Pancreas (tissue), 10 donors: ENCODE data around the gene TSPEAR. TPM values are rescaled to one million over a fixed set of nuclear protein-coding genes. Genes with fewer than 3 reads are reported as not detected.
A peak's percentile ranks its signal among the peaks of the same experiment; 100 is the strongest.
"Not testable (repeated sequence)": the region's sequence is repeated elsewhere in the genome, so short reads cannot be mapped to it uniquely, and the experiment has no call there.

Experiments
- ATAC-seq, 4 donors: fragments of 200-7000 bp; cut with Tn5 transposase; one replicate each; pipeline versions ENCODE4 v1.8.0 to v1.9.1; 2020; ENCODE audit warnings: mild to moderate bottlenecking in 4 of 4, moderate library complexity in 4 of 4
- DNase-seq, 6 donors: peaks; one replicate each; pipeline ENCODE4 v3.0.0-alpha.2; 2020
- FAIRE-seq: peaks from 2 replicates; lab custom pipeline; 2012; peaks lifted over from hg19 to GRCh38; lab: Jason Lieb, UNC
- H3K27ac ChIP-seq, 4 donors: fragments of 200-600 bp; sonication (generic); 1 replicate in 3 of 4; 2 replicates in 1 of 4; pipeline versions ENCODE4 v1.5.0 to v1.8.0; 2020
- H3K27me3 ChIP-seq, 4 donors: fragments of 200-600 bp; one replicate each; pipeline ENCODE4 v1.8.0; 2021
- H3K36me3 ChIP-seq, 3 donors: fragments of 200-600 bp; sonication (generic) in 1 of 3; one replicate each; pipeline versions ENCODE4 v1.5.0 to v1.8.0; 2020 to 2021
- H3K4me1 ChIP-seq, 3 donors: fragments of 200-600 bp; one replicate each; pipeline ENCODE4 v1.8.0; 2021
- H3K4me3 ChIP-seq, 4 donors: fragments of 200-600 bp; sonication (generic) in 2 of 4; one replicate each; pipeline versions ENCODE4 v1.5.0 to v1.8.0; 2020 to 2021
- H3K9me3 ChIP-seq, 4 donors: fragments of 200-600 bp; one replicate each; pipeline ENCODE4 v1.8.0; 2021
- WGBS, 2 donors: extraction: QIAGEN DNeasy Blood & Tissue Kit; methylation state at CpG; one replicate each; pipeline ENCODE4 v1.1.7; 2013; 5-methylcytosine and 5-hydroxymethylcytosine counted together
- intact Hi-C, 3 donors: fragments of 100-400 bp; cut with DNase I; formaldehyde crosslinking; loops; one replicate each; pipeline versions ENCODE4 v1.11.1 to v1.14.2; 2022
- polyA plus RNA-seq, 2 donors: library from polyadenylated mRNA; stranded (reverse); fragments of 200-250 nt; gene quantifications; one replicate each; pipeline ENCODE4 v1.2.3, GENCODE V29; 2013
- total RNA-seq, 6 donors: library from RNA; stranded (reverse); fragmentation: NEBNext Ultra II Directional in 4 of 6; extraction: Animal tissue kit (Norgen Biotek cat#: 25700) in 4 of 6; gene quantifications; one replicate each; pipeline versions ENCODE4 v1.2.1 to v1.2.4, GENCODE V29; 2021 to 2023
- TF ChIP-seq, protein P1 (sequence below), 4 donors: fragments of 200-600 bp; sonication (generic) in 3 of 4; IDR thresholded peaks; one replicate each; pipeline versions ENCODE4 v1.5.0 to v1.8.0; 2021; ENCODE audit warnings: antibody characterized with exemption in 4 of 4
- donor health status: healthy with polysubstance abuse.
- donor health status: DM: no; HTN: no; CAD: no; lungs with moderate emphysema.
- donor health status: DM: no; HTN: no; CAD: no.
- donor health status: control.
- donor health status: control.
- donor health status: Bipolar disorder and iron deficiency.
- donor health status: DM: yes; HTN: yes; CAD: no.
- donor health status: DM: no; HTN: no; CAD: no.
- donor health status: DM: no; HTN: no; CAD: no.
- donor health status: DM: yes; HTN: yes; CAD: no.

Gene TSPEAR
- total and polyA plus RNA-seq, 8 donors: 0.05 to 1.4 (median 0.25) TPM; not detected in 1

DNA sequence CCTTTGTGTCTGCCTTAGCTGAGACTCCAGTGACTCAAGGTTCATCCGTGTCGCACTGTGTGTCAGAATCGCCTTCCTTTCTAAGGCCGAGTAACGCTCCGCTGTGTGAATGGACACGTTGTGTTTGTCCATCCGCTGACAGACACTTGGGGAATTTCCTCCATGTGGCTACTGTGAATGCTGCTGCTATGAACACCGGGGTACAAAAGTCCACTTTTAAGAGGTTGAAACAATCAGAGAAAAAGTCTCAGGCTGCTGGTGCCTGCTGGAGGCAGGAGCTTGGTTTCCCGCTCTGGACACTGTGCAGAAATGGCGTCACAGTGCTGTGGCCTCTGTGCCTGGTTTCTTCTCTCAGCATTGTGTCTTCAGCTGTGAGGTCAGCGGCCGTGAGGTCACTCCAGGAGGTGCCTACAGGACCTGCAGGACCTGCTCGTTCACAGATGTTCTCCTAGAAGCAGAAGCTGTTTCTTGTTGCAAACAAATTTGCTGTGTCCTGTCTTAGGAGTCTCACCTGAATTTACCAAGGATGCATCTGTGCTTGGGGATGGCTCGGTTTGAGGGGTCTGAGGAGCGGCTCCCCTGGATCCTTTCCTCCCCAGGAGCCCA is 205.6 kb downstream of the TSPEAR start:
- WGBS, 2 donors: 51 to 61% methylated on average over 16 of the region's 16 CpGs
- DNase-seq: peak in 2 of 6 donors; percentile 20 to 25

DNA sequence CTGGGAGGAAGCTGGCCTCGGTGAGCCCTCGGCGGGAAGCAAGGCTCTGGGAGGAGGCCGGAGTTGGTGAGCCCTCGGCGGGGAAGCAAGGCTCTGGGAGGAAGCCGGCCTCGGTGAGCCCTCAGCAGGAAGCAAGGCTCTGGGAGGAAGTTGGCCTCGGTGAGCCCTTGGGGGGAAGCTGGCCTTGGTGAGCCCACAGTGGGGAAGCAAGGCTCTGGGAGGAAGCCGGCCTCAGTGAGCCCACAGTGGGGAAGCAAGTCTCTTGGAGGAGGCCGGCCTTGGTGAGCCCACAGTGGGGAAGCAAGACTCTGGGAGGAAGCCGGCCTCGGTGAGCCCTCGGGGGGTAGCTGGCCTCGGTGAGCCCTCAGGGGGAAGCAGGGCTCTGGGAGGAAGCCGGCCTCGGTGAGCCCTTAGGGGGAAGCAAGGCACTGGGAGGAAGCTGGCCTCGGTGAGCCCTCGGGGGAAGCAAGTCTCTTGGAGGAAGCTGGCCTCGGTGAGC is 207.4 kb downstream of the TSPEAR start:
- WGBS, 2 donors: 84 to 92% methylated on average over 19 to 20 of the region's 20 CpGs
- ATAC-seq (no peak), FAIRE-seq (no peak), DNase-seq (peak in 2 of 6 donors; percentile 44 to 59)
- TF ChIP-seq, protein P1, sequence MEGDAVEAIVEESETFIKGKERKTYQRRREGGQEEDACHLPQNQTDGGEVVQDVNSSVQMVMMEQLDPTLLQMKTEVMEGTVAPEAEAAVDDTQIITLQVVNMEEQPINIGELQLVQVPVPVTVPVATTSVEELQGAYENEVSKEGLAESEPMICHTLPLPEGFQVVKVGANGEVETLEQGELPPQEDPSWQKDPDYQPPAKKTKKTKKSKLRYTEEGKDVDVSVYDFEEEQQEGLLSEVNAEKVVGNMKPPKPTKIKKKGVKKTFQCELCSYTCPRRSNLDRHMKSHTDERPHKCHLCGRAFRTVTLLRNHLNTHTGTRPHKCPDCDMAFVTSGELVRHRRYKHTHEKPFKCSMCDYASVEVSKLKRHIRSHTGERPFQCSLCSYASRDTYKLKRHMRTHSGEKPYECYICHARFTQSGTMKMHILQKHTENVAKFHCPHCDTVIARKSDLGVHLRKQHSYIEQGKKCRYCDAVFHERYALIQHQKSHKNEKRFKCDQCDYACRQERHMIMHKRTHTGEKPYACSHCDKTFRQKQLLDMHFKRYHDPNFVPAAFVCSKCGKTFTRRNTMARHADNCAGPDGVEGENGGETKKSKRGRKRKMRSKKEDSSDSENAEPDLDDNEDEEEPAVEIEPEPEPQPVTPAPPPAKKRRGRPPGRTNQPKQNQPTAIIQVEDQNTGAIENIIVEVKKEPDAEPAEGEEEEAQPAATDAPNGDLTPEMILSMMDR (IDR thresholded peaks at IDR 0.05): no peak
- intact Hi-C loops: no loop called here
- Histone ChIP-seq H3K4me1 (no peaks in the 10 kb centered on the region), H3K36me3 (no peaks in the 10 kb centered on the region), H3K27me3 (no peaks in the 10 kb centered on the region), H3K27ac (no peak overlapping the region), H3K9me3 (no peaks in the 10 kb centered on the region), H3K4me3 (no peak overlapping the region)

More for the DNA sequence above, 205.6 kb downstream of the TSPEAR start:
- no peaks in the 10 kb centered on the region for H3K36me3 ChIP-seq
- no peaks in the 10 kb centered on the region for H3K27me3 ChIP-seq
- FAIRE-seq (no peak), ATAC-seq (no peak)
- peaks cover 0 to 9% (median 5%) of the 10 kb centered on the region in 3 donors for H3K4me1 ChIP-seq
- H3K4me3 ChIP-seq: no peak overlapping the region
- no peak overlapping the region for H3K27ac ChIP-seq
- intact Hi-C loops: no loop called here
- TF ChIP-seq, protein P1 (IDR thresholded peaks at IDR 0.05): no peak
- H3K9me3 ChIP-seq: no peaks in the 10 kb centered on the region

DNA sequence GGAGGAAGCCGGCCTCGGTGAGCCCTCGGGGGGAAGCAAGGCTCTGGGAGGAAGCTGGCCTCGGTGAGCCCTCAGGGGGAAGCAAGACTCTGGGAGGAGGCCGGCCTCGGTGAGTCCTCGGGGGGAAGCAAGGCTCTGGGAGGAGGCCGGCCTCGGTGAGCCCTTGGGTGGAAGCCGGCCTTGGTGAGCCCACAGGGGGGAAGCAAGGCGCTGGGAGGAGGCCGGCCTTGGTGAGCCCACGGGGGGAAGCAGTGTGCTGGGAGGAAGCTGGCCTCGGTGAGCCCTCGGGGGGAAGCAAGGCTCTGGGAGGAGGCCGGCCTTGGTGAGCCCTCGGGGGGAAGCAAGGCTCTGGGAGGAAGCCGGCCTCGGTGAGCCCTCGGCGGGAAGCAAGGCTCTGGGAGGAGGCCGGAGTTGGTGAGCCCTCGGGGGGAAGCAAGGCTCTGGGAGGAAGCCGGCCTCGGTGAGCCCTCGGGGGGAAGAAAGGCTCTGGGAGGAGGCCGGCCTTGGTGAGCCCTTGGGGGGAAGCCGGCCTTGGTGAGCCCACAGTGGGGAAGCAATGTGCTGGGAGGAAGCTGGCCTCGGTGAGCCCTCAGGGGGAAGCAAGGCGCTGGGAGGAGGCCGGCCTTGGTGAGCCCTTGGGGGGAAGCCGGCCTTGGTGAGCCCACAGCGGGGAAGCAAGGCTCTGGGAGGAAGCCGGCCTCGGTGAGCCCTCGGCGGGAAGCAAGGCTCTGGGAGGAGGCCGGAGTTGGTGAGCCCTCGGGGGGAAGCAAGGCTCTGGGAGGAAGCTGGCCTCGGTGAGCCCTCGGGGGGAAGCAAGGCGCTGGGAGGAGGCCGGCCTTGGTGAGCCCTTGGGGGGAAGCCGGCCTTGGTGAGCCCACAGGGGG is 208.1 kb downstream of the TSPEAR start:
- H3K4me3 ChIP-seq, H3K36me3 ChIP-seq, H3K9me3 ChIP-seq, intact Hi-C loops, ATAC-seq, H3K27ac ChIP-seq, FAIRE-seq, H3K27me3 ChIP-seq, H3K4me1 ChIP-seq: not testable (repeated sequence)
- DNase-seq: peak in 2 of 6 donors; percentile 23 to 56
- 79 to 91% methylated on average over 38 to 44 of the region's 44 CpGs for WGBS, 2 donors

DNA sequence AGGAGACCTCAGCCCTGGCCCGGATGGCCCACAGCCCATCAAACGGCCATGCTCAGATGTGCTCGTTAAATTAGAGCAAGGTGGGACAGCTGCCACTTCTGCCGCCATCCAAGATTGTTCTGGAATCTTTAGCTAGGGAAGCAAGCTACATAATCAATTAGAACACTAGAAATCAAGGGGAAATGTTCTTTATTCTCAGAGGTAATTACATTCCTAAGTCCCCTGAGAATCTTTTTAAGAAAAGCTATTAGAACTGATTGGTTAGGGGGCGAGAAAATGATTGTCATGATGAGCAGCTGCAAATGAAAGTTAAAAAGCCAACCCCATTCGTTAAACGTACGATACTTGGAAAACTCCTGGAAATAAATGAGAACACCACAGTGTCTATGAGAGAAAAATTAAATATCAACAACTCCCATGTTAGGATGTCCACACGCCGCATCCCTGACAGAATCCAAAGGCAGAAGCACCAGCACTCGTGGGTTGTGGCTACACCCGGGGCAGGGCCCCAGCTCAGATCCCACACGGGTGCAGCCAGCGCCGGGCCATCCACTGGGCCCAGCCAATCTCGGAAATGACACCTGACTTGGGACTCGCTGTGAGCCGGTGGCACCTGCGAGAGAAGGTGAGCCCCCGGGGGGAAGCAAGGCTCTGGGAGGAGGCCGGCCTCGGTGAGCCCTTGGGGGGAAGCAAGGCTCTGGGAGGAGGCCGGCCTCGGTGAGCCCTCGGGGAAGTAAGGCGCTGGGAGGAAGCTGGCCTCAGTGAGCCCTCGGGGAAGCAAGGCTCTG is 209.0 kb downstream of the TSPEAR start:
- TF ChIP-seq, protein P1 (IDR thresholded peaks at IDR 0.05): no peak
- Histone ChIP-seq H3K9me3 (no peaks in the 10 kb centered on the region), H3K4me3 (no peak overlapping the region), H3K27me3 (no peaks in the 10 kb centered on the region), H3K4me1 (no peaks in the 10 kb centered on the region), H3K36me3 (no peaks in the 10 kb centered on the region), H3K27ac (no peak overlapping the region)
- intact Hi-C loops: no loop called here
- no peak for FAIRE-seq
- peak in 2 of 6 donors; percentile 35 to 64 for DNase-seq
- ATAC-seq: no peak
- 80 to 90% methylated on average over 27 of the region's 27 CpGs for WGBS, 2 donors

DNA sequence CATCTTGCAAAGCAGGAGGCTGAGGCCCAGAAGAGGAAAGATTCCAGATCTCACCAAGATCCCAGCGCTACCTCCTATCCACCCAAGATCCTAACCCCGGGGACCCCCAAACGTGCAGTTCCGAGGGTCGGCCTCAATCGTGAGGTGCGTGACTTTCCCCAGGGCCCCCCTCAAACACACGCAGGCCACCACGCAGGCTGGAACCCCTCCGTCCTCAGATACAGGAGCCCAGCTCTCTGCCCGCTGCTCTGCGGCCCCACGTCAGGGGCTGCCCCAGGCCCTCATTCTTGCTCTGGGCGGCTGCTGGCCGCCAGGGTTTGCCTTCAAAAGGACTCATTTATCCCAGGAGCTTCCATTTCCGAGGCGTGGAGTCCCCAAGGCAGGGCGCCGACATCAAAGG is 211.3 kb downstream of the TSPEAR start:
- TF ChIP-seq, protein P1 (IDR thresholded peaks at IDR 0.05): no peak
- H3K4me3 ChIP-seq: no peak overlapping the region
- ATAC-seq (no peak), FAIRE-seq (no peak), DNase-seq (peak in 2 of 6 donors; percentile 30 to 36)
- no peaks in the 10 kb centered on the region for H3K36me3 ChIP-seq
- H3K27ac ChIP-seq: no peak overlapping the region
- no peaks in the 10 kb centered on the region for H3K27me3 ChIP-seq
- 68 to 85% methylated on average over 19 of the region's 19 CpGs for WGBS, 2 donors
- no peaks in the 10 kb centered on the region for H3K4me1 ChIP-seq
- intact Hi-C loops: no loop called here
- no peaks in the 10 kb centered on the region for H3K9me3 ChIP-seq
